Measurements from ENCODE around the gene NEFH. TPM values are rescaled to one million over a fixed set of nuclear protein-coding genes. Genes with fewer than 3 reads are reported as not detected.

The NEFH gene, protein sequence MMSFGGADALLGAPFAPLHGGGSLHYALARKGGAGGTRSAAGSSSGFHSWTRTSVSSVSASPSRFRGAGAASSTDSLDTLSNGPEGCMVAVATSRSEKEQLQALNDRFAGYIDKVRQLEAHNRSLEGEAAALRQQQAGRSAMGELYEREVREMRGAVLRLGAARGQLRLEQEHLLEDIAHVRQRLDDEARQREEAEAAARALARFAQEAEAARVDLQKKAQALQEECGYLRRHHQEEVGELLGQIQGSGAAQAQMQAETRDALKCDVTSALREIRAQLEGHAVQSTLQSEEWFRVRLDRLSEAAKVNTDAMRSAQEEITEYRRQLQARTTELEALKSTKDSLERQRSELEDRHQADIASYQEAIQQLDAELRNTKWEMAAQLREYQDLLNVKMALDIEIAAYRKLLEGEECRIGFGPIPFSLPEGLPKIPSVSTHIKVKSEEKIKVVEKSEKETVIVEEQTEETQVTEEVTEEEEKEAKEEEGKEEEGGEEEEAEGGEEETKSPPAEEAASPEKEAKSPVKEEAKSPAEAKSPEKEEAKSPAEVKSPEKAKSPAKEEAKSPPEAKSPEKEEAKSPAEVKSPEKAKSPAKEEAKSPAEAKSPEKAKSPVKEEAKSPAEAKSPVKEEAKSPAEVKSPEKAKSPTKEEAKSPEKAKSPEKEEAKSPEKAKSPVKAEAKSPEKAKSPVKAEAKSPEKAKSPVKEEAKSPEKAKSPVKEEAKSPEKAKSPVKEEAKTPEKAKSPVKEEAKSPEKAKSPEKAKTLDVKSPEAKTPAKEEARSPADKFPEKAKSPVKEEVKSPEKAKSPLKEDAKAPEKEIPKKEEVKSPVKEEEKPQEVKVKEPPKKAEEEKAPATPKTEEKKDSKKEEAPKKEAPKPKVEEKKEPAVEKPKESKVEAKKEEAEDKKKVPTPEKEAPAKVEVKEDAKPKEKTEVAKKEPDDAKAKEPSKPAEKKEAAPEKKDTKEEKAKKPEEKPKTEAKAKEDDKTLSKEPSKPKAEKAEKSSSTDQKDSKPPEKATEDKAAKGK
- total RNA-seq, result 1 to 10 TPM in 1 of 4 donors, under 1 TPM in 2, not detected in 1; 0.30 to 1.0 (median 0.78) TPM

DNA sequence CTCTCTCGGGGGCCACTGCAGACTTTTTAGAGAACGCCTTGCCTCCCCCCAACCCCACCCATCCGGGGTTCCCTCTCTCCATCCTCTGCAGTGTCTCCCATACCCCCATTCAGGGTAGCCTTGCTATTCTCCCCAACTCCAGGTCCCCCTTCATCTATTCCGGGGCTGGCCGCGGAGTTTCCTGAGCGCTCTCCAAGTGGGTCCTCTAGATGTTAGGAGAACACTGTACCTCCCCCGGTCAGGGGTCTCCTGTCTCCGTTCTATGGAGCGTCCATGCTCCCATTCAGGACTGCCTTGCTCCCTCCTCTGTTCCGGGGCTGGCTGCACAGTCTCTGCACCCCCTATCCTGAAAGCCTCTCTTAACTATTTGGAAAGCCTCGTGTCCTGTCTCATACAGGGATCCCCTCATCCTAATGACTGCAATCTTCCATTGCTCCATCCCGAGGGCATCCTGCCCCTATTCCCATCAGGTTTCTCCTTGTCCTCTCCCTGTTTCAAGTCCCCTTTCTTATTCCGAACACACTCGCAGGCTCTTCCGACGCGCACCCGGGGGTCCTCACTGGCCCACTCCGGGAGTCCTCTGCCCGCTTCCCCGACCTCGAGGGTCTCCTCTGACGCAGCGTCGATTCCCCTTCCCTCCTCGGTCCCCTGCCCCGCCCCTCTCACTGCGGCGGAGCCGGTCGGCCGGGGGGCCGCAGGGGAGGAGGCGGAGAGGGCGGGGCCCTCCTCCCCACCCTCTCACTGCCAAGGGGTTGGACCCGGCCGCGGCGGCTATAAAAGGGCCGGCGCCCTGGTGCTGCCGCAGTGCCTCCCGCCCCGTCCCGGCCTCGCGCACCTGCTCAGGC, at the start of gene NEFH:
NEFH (plus strand) TSS at position 802 of the 845 bp plus-strand sequence. CDS start 45 bp downstream, outside the sequence.
- Histone ChIP-seq H3K4me3 (peak within 1 kb of the TSS in 3 of 4 donors; percentile 9 to 44 (median 21)), H3K27ac (no peak within 1 kb of the TSS)
- TF ChIP-seq EP300 (IDR thresholded peaks at IDR 0.05) (no peak), POLR2A (IDR thresholded peaks at IDR 0.05) (no peak)
- TF ChIP-seq, protein P1, sequence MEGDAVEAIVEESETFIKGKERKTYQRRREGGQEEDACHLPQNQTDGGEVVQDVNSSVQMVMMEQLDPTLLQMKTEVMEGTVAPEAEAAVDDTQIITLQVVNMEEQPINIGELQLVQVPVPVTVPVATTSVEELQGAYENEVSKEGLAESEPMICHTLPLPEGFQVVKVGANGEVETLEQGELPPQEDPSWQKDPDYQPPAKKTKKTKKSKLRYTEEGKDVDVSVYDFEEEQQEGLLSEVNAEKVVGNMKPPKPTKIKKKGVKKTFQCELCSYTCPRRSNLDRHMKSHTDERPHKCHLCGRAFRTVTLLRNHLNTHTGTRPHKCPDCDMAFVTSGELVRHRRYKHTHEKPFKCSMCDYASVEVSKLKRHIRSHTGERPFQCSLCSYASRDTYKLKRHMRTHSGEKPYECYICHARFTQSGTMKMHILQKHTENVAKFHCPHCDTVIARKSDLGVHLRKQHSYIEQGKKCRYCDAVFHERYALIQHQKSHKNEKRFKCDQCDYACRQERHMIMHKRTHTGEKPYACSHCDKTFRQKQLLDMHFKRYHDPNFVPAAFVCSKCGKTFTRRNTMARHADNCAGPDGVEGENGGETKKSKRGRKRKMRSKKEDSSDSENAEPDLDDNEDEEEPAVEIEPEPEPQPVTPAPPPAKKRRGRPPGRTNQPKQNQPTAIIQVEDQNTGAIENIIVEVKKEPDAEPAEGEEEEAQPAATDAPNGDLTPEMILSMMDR (IDR thresholded peaks at IDR 0.05), result no peak

GRCh38 chr22:29431986-29432385, 48.0 kb upstream of the NEFH start:
- H3K27me3 ChIP-seq, result peaks cover 0 to 44% of the 10 kb centered on the region in 2 donors
- H3K36me3 ChIP-seq, result no peaks in the 10 kb centered on the region
- H3K9me3 ChIP-seq, result no peaks in the 10 kb centered on the region
- TF ChIP-seq, protein P1 (IDR thresholded peaks at IDR 0.05), result no peak
- TF ChIP-seq POLR2A (IDR thresholded peaks at IDR 0.05) (no peak), EP300 (IDR thresholded peaks at IDR 0.05) (no peak)
- no peak for DNase-seq (ENCODE audit: low spot score in 2 of 2)
- H3K27ac ChIP-seq, result no peak overlapping the region
- no peak overlapping the region for H3K4me3 ChIP-seq
- no peaks in the 10 kb centered on the region for H3K4me1 ChIP-seq
- WGBS, 2 donors, result 52 to 62% methylated on average over 5 of the region's 5 CpGs

More for the DNA sequence above, at the start of gene NEFH:
- 5 to 6% methylated on average over 36 to 41 of the region's 48 CpGs for whole genome bisulfite sequencing, 2 donors
- no peaks in the 10 kb centered on the region for H3K9me3 ChIP-seq
- peaks cover 0 to 4% (median 0%) of the 10 kb centered on the region in 3 donors for H3K36me3 ChIP-seq
- H3K27me3 ChIP-seq, result peaks cover 4 to 85% of the 10 kb centered on the region in 2 donors
- no peak for DNase-seq (ENCODE audit: low spot score in 2 of 2)
- H3K4me1 ChIP-seq, result peaks cover 0 to 45% (median 7%) of the 10 kb centered on the region in 4 donors

DNA sequence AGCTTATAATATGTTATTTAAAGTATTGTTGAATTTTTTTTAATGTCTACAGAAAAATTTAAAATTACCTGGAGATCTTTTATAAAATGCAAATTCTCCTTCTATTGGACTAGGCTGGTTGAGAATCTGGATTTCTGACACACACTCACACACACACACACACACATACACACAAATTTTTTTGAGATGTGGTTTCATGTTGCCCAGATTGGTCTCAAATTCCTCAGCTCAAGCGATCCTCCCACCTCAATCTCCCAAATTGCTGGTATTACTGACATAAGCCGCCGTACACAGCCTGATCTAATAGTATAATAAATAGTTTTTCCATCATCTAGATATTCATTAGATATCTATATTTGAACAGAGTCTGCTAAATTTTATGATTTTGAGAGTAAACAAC, 46.2 kb upstream of the NEFH start:
- H3K27ac ChIP-seq, result no peak overlapping the region

GRCh38 chr22:29434288-29434687, 45.7 kb upstream of the NEFH start:
- no peak overlapping the region for H3K27ac ChIP-seq
- WGBS, 2 donors, result 81 to 83% methylated on average over 7 of the region's 7 CpGs
- H3K4me3 ChIP-seq, result no peak overlapping the region
- H3K27me3 ChIP-seq, result peaks cover 0 to 44% of the 10 kb centered on the region in 2 donors
- H3K4me1 ChIP-seq, result no peaks in the 10 kb centered on the region
- no peaks in the 10 kb centered on the region for H3K36me3 ChIP-seq
- no peaks in the 10 kb centered on the region for H3K9me3 ChIP-seq
- TF ChIP-seq, protein P1 (IDR thresholded peaks at IDR 0.05), result no peak
- no peak for DNase-seq (ENCODE audit: low spot score in 2 of 2)

More for the DNA sequence above, 46.2 kb upstream of the NEFH start:
- no peak for DNase-seq (ENCODE audit: low spot score in 2 of 2)
- H3K9me3 ChIP-seq, result no peaks in the 10 kb centered on the region
- TF ChIP-seq POLR2A (IDR thresholded peaks at IDR 0.05) (no peak), EP300 (IDR thresholded peaks at IDR 0.05) (no peak)
- TF ChIP-seq, protein P1 (IDR thresholded peaks at IDR 0.05), result no peak
- 86 to 94% methylated on average over 3 of the region's 3 CpGs for WGBS, 2 donors
- H3K36me3 ChIP-seq, result no peaks in the 10 kb centered on the region
- H3K4me1 ChIP-seq, result no peaks in the 10 kb centered on the region
- H3K4me3 ChIP-seq, result no peak overlapping the region
- H3K27me3 ChIP-seq, result peaks cover 0 to 44% of the 10 kb centered on the region in 2 donors
